NCI-H1436 treated with DMSO at 0.1 percent for 48 hours (cell line): ENCODE data around the gene ANKRD40.
"Not testable (repeated sequence)": the region's sequence is repeated elsewhere in the genome, so short reads cannot be mapped to it uniquely, and the experiment has no call there.

Experiments used
- DNase-seq: peaks from one replicate; lab custom pipeline; 2025; lab: John Stamatoyannopoulos, UW

ANKRD40 gene, protein sequence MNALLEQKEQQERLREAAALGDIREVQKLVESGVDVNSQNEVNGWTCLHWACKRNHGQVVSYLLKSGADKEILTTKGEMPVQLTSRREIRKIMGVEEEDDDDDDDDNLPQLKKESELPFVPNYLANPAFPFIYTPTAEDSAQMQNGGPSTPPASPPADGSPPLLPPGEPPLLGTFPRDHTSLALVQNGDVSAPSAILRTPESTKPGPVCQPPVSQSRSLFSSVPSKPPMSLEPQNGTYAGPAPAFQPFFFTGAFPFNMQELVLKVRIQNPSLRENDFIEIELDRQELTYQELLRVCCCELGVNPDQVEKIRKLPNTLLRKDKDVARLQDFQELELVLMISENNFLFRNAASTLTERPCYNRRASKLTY

GRCh38 chr17:50707289-50708049 is at the start of gene ANKRD40:
Gene ANKRD40 (minus strand): TSS chr17:50707914. CDS start chr17:50707654, 260 bp downstream.
- peak; percentile 86 for DNase-seq

DNA sequence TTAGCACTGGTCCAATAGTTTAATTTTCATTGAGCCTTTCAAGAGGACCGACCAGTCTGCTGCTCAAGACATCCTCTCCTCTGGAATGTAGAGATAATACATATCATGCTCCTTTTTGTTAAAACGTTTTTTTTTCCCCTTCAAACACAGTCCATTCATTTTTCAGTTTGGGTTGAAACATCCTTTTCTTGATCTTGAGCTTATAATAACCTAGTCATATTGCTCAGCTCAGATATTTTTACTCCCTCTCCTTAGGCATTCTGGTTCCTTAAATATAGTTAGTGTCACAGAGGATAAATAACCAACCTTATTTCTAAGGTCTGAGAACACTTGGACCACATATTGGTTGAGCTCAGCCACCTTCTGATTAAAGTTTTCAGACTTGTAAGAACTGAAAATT is 46.8 kb upstream of the ANKRD40 start:
- DNase-seq: no peak

DNA sequence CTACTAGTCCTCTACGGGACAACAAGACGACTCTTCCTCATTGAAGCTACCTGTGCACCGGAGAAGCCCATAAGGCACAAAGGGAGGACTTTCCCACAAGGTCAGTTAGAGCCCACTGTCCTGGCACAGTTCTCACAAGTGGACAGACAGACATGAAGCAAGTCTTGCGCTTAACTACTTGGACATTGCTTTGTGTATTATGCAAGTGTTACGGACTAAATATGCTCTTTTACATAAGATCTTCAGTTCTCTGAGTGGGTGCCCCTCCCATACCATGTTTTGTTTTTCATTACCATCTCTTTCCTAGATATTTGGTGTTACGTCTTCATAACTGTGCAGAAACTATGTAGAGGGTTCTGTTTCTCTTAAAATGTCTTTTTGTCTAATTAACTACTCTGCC is 41.5 kb upstream of the ANKRD40 start:
- DNase-seq: no peak

GRCh38 chr17:50745631-50746030 is 37.9 kb upstream of the ANKRD40 start:
- DNase-seq: no peak

- no peak for DNase-seq
Measured at GRCh38 chr17:50739098-50739497, 31.4 kb upstream of the ANKRD40 start.

DNA sequence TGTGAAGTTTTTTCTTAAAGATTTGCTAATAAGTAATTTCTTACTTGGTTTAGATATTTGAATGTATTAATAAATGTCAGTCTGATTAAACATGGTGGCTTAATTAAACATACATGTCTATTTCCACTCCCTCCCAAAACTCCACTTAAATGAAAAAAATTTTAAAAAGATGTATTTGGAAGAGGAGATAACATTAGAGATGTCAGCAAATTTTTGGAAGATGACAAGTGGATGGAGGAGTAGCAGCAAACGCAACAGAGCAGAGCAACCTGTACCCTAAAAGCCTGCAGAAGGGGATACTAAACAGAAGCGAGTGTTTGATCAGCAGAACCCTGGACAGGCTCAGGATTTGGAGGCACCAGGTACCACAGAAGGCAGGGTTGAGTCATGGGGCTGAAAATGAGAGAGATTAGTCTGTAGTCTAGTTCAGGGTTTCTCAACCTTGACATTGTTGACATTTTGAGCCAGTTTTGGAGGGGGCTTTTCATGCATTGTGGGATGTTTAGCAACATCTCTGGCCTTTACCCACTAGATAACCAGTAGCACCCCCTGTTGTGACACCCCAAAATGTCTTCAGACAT is 29.5 kb upstream of the ANKRD40 start:
- DNase-seq: no peak

GRCh38 chr17:50735287-50735686 is 27.6 kb upstream of the ANKRD40 start:
- DNase-seq: no peak

- no peak for DNase-seq
Measured at GRCh38 chr17:50731575-50732460, 24.1 kb upstream of the ANKRD40 start.

GRCh38 chr17:50728881-50729765 is 21.4 kb upstream of the ANKRD40 start:
- DNase-seq: no peak

GRCh38 chr17:50728112-50728429 is 20.4 kb upstream of the ANKRD40 start:
- no peak for DNase-seq

DNA sequence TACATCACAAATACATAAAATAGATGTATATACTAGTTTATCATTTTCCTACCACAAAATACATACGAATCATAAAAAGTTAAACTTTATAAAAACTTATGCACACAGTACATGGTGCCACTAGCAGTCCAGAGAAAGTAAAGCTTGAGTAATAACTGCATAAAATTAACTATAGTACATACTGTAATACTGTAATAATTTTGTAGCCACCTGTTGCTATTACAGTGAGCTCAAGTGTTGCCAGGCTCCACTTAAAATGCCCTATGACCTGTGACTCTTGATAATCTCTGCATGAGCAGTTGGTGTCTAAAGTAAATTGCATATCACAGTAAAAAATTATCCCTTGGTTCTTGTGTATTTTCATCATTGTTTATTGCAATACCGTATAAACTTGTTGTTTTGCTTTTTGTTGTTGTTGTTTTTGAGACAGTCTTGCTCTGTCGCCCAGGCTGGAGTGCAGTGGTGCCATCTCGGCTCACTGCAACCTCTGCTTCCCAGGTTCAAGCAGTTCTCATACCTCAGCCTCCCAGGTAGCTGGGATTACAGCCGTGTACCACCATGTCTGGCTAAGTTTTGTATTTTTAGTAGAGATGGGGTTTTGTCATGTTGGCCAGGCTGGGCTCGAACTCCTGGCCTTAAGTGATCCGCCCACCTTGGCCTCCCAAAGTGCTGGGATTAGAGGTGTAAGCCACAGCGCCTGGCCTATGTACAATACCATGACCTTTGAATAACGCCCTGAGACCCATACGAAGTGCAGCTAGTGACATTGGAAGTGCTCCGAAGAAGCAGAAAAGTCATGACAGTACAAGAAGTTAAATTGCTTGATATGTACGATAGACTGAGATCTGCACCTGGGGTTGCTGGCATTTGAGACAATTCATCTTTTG is 18.3 kb upstream of the ANKRD40 start:
- no peak for DNase-seq

DNA sequence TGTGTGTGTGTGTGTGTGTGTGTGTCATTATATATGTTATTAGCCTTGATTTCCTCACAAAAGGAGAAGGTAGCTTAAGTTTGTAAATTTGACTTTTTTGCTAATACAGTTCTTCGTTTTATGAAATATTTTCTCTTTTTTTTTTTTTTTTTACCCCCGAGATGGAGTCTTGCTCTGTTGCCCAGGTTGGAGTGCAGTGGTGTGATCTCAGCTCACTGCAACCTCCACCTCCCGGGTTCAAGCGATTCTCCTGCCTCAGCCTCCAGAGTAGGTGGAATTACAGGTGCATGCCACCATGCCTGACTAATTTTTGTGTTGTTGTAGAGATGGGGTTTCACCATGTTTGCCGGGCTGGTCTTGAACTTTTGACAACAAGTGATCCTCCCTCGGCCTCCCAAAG is 16.9 kb upstream of the ANKRD40 start:
- not testable (repeated sequence) for DNase-seq

DNA sequence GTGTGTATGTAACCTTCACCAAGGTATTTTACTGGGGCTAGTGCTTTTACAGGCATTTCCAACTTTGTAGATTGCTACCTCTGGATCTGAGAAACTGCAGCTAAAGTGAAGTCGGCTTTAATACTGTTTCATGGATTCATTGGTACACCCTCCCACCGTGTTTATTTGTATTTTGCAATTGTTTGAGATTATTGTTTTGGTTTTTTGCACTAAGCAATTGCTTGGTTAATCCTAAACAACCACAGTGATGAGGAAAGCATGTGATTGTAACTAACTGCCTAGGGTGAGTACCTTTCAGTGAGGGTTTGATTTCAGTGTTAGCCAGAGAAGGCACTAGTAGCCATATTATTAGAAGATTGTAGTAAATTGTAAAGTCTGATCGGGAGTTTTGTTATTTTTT is 15.0 kb upstream of the ANKRD40 start:
- no peak for DNase-seq

DNA sequence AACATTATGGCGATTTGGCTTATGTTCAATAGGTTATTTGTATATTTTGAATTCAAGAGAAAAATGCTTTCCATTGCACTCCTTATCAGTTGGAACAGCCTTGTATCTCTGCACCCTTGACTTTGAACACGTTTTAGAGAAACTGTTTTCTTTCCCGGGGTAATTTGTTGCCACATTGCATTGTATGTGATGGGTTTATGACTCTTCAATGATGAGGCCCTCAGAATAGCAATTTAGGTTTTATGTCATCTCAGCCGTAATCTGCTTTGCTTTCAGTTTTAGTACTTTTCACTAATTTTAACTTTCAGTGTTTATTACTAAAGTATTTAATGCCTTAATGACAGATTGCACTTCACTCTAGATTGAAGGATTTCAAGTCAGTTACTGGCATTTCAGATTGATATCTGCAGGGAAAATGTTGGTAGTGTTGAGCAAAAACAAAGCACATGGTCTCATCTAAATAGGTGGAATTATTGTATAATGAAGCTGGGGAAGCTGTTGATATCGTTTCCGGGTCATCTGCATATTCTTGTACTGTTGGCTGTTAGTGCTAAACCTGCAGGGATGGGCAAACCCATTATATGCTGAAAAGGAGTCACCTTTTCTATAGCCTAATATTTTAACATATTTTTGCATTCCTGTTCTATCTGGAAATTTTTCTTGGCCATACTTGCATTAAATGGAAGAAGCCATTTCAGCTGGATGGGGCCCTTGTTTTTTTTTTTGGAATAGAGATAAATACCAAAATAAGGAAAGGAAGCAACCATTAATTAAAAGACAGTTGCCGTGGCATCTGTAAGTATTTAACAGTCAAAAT is 13.7 kb upstream of the ANKRD40 start:
- no peak for DNase-seq

- DNase-seq: no peak
Measured at GRCh38 chr17:50719924-50720794, 12.4 kb upstream of the ANKRD40 start.

GRCh38 chr17:50719144-50719923 is 11.6 kb upstream of the ANKRD40 start, which contains the start of gene LUC7L3:
Gene LUC7L3 (plus strand): TSS chr17:50719603. CDS start chr17:50719733, 130 bp downstream.
- peak; percentile 76 for DNase-seq

GRCh38 chr17:50715471-50715870 is 7.8 kb upstream of the ANKRD40 start:
- no peak for DNase-seq
